ENCODE data around the gene POU2AF2.
"Not testable (repeated sequence)": the region's sequence is repeated elsewhere in the genome, so short reads cannot be mapped to it uniquely, and the experiment has no call there.

Gene POU2AF2

DNA sequence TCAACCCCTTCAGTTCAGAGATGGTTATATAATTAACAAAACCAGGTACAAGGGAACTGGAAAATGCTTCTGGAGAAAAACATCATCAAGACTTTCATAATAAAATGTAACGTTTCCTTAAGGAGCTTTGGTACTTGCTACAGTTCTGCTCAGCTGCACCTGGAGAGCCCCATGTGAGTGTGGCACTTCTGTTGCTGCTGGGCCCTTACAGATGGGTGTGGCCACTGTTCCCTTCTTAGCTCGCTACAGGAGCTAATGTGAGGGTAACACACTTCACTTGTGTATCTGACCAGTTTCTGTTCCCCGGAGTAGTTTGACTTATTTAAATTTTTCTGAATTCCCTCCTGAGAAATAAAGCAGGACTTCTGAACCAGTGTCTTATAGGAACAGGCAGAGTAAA is 56.8 kb downstream of the POU2AF2 start:
- no peak for DNase-seq (ENCODE audit: low read depth in 2 of 2)

DNA sequence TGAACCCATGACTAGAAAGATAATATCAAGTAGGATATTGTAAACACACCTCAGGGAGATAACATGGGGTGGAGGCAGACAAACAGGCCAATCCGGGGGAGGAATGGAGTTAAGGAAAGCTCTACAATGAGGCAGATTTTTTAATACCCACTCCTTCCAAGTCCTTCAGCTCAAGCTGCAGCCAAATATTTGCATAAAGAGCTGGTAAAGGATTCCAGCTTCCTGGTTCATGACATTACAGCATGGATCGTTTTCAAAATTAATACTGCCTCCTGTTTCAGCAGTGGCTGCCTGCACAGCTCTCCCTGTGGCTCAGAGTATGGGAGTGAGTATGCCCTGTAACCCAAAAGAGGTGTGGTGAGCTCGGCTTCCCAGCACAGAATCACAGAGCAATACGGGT is 57.9 kb downstream of the POU2AF2 start:
- DNase-seq (ENCODE audit: low read depth in 2 of 2), result no peak

DNA sequence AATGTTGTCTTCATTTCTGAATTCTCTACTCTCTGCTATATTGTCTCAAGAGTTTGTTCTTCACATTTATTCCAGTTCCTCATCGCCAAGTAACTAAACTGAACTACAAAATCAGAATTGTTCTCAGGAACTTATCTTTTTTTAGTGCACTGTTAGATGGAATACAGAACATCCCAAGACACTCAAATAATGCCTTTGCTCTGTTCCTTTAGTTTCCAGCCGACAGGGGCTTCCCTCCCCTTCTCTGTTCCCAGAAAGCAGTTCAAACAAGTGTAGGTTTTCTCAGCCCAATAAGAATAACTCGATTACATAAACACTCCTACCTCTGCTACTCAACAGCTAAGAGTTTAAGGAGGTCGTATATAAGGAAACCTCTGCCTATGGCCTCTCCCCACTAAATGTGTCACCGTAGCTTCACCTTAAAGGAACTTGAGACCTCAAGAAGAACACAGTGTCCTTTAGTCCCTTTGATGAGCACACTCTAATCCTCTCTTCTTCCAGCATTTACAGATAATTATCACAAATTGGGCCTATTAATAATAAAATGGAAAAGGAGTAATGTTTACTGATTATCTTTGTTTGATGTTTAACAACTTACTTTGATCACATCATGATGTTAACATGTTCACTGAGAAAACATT is 59.8 kb downstream of the POU2AF2 start:
- DNase-seq (ENCODE audit: low read depth in 2 of 2), result no peak

DNA sequence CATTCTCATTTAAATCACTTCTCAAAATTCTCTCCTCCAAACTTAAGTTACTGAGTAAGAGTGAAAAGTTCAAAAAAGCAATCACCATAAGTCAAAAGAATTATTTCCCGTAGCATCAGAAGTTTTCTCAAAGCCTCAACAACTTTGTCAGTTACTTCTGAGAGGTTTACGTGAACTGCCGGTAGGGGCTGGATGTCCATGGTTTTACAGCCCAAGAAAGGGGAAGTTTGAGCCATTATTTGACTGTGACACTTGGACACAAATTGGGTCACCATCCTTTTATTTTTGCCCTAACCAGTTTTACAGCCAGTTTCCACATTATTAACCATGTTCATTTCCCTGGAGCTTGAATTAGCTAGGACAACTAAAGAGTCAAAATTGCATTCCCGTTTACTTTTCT is 60.4 kb downstream of the POU2AF2 start:
- no peak for DNase-seq (ENCODE audit: low read depth in 2 of 2)

DNA sequence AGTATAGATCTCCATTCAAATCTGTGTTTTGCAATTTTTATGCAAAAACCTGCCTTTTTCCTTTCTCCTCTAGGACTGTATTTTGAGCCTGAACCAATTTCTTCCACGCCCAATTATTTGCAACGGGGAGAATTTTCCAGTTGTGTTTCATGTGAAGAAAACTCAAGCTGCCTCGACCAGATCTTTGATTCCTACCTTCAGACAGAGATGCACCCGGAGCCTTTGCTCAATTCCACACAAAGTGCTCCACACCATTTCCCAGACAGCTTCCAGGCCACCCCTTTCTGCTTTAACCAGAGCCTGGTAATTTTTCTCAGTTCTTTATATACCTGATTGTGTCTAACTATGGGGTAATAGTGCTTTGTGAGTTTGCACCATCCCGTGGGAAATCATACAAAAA is 60.8 kb downstream of the POU2AF2 start:
- no peak for DNase-seq (ENCODE audit: low read depth in 2 of 2)

DNA sequence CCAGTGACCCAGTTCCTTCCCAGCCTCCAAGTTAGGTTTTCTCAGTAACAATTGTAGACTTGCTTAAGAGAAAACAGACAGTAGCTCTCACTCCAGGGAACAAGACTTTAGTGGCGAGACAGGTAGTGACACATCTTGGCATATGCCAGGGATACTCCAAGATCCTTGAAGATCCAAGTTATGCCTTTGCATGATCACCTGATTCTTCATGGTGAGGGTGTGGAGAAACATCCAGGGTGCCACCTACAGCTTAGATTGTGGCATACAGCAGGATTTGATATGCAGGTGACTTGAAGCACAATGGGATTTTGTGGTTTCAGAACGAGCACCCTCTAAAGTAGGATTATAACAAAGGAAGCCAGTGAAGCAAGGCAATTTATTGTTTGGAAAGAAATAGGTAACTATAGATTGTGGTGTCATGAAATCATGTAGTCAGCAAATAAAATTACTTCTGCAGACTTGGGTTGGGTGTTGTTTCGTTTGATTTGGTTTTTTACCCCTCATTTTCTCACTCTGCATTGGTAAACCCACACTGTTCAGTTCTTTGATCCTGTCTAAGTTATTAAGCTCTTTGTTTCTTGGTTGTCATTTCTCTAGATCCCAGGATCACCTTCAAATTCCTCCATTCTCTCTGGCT is 62.1 kb downstream of the POU2AF2 start:
- DNase-seq (ENCODE audit: low read depth in 2 of 2), result no peak

DNA sequence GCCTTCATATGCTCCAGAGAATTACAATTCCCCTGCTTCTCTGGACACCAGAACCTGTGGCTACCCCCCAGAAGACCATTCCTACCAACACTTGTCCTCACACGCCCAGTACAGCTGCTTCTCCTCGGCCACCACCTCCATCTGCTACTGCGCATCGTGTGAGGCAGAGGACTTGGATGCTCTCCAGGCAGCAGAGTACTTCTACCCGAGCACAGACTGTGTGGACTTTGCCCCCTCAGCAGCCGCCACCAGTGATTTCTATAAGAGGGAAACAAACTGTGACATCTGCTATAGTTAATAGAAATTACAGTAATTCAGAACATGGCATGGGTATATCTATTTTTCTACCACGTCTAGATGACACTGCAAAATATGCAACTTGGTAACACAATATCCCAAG is 62.6 kb downstream of the POU2AF2 start:
- DNase-seq (ENCODE audit: low read depth in 2 of 2), result no peak

DNA sequence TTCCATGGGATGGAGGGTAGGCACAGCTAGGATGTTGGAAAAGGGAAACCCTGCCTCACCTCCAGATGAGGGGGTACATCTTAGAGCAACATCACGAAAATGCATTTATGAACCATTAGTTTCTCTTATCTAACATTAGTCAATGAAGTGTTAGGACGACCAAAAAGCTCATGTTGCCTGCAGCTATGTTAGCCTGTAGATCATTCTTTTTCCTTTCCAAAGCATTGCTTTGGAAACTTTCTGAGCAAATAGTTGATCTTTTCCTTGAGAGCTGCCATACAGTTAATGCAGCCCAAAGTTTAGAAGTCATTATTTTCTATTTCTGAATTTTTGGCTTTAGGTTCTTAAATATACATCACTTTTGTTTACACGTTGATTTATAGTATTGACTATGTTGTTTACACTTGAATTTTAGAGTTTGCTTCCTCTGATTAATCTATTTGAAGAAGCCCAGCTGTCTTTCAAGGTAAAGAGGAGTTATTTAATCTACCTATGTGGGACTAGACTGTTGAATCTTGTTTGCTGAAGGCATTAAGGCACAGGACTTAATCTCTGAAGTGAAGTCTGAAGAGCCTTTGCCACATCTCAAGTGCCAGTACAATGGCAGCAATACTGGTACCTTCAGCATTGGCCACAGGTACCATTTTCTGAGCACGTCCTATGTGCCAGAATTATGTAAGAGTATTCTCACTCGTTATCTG is 63.8 kb downstream of the POU2AF2 start:
- DNase-seq (ENCODE audit: low read depth in 2 of 2), result no peak

DNA sequence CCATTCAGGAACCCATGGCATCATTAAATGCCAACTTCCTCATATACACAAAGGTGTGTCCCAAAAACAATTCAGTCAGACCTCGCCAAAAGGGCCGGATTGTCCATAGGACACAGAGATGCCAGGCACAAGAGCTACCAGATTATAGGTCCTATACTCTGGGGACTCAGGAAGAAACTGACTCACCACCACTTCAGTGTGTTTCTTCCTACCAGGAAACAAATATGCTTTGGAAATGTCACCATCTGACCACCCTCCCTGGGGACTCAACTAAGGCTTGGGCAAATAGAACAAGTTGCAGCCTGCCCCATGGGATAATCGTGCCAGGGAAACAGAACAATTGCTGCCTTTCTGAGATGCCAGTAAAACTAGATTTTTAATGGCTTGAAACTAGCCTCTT is 64.6 kb downstream of the POU2AF2 start:
- DNase-seq (ENCODE audit: low read depth in 2 of 2), result no peak

DNA sequence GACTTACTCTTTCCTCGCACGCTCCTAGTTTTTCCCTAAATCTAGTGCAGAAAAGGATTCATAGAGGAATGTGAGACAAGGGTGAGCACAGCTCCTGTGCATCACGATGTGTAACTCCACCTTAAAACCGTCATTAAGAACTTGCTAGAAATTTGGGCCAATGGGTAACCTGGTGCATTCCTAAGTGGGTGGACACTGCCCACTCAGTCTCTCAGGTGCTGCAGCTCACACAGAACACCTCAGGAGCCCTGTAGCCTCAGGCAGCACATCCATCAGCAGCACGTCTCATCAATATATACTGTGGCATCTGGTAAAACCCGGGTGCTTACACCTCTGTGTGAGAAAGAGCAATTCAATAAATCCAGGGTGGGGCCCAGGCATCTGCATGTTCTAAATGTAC is 65.2 kb downstream of the POU2AF2 start:
- no peak for DNase-seq (ENCODE audit: low read depth in 2 of 2)

DNA sequence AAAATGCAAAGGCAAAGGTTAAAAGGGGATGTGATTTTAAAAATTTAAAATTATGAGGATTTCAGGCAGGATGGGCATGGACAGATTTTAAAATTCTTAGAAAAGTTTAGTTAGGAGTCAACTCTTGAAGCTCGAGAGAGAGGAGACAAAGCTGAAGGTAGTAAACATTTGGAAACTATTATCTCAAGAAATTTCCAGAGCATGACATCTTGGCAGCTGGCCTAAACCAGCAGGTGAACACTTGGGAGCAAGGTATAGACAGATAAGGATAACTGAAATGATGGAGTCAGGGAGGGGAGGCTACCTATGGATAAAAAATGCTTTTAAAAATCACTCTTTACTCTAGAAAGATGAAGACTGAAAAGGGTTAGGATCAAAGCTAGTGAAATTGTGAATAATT is 66.6 kb downstream of the POU2AF2 start:
- DNase-seq (ENCODE audit: low read depth in 2 of 2), result no peak

DNA sequence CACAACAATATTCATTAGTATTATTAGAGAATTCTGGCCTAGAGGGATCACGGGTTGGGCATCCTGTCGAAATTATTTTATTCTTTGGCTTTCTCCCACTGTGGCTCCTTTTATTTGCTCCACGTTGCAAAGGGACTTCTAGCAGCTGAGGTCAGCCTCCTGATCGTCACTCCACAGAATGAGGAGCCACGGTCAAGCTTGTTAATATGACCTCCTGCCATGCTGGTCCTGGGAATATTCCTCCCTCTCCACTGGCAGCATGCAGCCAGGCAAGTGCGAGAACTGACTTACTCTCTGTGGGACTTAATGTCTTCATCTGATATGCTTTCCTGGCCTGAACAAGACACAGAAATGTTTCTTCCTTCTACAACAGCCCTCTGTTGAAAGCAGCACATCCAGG is 73.8 kb downstream of the POU2AF2 start:
- no peak for DNase-seq (ENCODE audit: low read depth in 2 of 2)

DNA sequence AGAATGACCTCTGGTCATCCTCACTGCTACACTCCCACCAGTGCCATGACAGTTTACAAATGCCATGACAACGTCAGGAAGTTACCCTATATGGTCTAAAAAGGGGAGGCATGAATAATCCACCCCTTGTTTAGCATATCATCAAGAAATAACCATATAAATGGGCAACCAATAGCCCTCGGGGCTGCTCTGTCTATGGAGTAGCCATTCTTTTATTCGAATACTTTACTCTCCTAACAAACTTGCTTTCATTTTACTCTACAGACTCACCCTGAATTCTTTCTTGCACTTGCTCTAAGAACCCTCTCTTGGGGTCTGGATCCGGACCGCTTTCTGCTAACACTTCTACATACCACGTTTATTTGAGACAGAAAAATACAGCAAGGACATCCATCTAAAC is 74.7 kb downstream of the POU2AF2 start:
- DNase-seq (ENCODE audit: low read depth in 2 of 2), result not testable (repeated sequence)

DNA sequence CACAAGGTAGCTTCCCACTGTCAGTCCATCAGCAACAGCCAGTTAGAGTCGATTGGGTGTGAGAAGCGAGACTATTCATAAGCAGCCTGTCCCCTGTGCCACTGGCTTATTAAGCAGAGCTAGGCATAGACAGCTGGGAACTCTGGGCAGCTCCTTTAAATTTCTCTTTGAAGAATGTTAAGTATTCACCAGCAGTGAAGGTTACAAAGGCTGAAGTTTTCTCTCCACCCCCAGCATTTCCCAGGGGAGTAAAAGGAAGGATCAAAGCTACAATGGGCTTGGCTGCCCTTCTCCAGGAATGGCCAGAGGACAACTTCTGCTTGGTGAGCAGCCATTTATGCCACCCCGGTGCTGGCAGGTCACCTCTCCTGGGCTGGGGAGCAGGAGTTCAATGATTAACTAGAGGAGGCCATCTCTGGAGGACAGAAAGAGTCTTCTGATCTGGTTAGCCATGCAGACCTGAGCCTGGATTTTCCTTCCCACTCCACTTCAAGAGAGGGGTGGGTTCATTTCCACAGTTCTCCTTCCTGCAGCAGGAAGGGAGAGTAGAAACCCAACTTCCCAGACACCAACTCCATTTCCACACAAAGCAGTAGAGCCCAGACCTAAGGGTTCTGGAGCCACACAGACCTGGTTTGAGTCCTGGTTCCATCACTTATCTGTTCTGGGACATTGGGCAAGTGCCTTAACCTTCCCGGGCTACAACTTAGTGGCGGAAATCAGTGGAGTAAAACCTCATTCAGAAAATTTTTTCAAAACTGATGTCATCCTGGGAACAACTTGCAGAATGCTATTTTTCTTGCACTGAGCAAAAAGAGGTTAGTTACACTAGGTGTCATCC is 75.4 kb downstream of the POU2AF2 start:
- DNase-seq (ENCODE audit: low read depth in 2 of 2), result no peak

DNA sequence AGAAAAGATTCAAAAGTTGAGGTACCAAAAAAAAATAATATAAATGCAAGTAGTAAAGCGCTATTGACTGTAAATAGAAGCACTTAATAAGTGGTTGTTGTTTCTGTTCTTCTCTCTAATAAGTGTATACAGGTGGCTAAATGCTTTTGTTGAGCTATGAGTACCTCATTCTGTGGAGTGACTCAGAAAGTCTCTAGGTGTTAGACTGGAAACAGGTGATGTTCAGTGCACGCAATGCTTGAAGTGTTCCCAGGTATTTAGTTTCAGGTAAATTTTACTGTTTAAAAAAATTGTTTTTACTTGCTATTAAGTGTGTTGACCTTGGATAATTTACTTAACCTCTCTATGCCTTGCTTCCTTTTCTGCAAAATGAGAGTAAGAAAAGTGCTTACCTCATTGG is 77.0 kb downstream of the POU2AF2 start:
- DNase-seq (ENCODE audit: low read depth in 2 of 2), result no peak

DNA sequence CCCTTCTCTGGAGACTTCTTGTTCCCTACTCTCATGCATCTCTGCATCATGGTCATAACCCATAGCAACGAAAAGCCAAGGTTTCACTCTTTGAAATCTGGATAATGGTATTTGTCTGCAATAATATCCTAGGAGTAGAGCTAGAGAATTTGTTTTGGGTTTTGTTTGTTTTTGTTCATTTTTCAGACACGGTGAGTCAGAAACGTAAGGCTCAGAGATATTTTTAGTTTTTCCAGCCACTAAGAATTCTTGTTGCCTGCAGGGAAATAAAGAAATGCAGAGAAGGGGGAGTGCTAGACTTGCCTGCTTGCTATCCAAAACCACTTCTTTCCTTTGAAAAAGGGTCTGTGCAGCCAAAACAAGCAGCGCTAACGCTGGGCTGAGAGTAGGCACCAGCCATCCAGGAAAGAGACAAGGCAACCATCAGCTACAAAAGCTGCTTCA is 78.8 kb downstream of the POU2AF2 start:
- no peak for DNase-seq (ENCODE audit: low read depth in 2 of 2)

DNA sequence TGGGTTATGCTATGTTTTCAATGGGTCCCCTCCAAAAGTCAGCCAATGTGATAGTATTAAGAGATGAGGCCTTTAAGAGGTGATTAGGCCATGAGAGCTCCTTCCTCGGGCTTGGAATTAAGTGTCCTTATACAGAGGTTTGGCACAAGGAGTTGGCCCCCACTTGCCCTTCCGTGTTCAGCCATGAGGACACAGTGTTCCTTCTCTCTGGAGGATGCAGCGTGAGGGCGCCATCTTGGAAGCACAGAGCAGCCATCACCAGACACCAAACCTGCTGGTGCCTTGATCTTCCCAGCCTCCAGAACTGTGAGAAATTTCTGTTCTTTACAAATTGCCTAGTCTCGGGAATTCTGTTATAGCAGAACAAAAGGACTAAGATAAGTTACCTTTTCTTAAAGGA is 79.7 kb downstream of the POU2AF2 start:
- DNase-seq (ENCODE audit: low read depth in 2 of 2), result no peak

DNA sequence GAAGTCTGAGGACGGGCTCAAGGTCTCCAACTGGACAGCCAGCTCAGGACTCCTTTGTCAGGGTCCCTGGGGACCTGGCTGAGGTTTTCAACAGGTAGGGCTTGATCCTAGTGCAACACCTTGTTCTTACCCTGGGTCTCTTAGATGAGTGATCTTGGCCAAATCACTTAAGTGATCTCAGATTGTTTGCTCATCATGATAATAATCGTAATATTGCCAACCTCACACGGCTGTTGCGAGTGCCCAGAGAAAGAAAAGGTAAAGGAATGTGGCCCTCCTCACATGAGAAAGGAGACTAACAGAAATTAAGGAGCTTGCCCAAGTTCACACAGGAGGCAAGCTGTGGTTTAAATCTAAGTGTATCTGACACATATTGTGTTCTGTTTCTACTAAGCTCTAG is 81.3 kb downstream of the POU2AF2 start:
- DNase-seq (ENCODE audit: low read depth in 2 of 2), result no peak

DNA sequence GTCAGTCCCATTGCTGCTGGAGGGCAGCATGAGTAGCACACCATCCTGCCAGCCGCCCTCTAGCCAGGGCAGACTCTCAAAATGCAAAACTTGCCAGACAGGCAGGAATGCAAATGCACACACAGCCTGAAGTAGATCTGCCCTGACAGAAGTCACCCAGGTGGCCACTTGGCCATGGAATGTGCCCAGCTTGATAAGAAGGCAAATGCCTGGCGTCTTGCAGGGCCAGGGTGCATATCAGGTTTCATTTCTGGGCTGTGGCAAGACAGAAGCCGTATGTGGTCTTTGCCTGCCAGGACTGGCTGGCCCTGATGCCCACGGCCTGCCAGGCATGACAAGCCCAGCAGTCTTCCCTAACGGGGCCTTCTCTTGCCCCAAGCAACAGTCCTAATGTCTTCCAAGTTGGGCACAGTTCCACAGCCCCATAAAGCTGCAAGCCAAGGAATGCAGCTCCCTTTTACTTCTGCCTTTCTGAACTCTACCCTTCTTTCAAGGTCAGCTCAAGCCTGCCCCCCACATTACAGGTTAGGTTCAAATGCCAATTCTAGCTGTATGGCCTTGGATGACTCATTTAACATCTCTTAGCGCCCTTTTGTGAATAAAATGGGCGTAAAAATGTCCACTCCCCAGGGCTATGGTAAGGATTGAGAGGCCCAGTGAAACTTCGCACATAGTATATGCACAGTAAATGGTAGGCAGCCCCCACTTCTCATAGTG is 82.5 kb downstream of the POU2AF2 start:
- DNase-seq (ENCODE audit: low read depth in 2 of 2), result no peak

DNA sequence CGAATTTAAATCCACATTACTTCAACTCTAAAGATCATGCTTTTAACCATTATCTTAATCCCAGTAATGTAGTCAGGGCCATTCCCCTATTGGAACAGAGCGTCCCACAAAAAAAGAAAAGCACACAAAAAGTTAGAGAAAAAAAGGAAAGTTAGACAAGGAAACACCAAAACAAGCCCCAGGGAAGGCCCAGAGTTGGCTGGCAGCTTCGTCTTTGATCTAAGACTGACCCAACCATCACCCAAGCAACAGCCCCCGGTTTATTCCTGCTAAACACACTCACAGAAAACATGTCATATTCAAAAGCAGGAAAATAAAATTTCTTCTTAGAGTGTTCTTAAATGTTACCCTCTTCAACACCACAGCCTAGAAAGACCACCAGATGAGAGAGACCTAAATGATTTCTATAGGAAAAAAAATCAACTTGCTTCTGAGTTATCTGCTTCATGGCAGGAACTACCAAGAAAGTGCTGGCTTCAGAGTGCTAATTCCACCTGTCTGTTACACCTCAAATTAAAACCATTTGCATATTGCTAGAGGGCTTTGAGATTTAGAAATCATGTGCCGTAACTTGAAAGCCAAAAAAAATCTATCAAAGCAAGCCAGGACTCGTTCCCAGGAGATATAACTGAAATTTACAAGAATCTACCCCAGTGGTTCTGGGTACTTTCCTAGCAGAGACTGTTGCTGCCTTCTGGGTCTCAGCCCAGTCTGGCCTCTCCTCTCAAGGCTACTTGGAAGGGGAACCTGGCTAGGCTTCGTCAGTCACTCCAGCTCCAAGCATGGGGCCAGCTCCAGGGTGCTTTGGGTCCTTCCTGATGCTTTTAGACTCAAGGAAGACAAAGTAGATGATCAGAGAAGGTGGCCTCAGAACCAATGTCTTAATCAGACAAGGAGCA is 84.0 kb downstream of the POU2AF2 start:
- no peak for DNase-seq (ENCODE audit: low read depth in 2 of 2)

Measured in activated CD8-positive, alpha-beta memory T cell treated with anti-CD3 and anti-CD28 coated beads for 4 hours (primary cell).